H9 (cell line): ENCODE measurements around the gene URI1. TPM values are rescaled to one million over a fixed set of nuclear protein-coding genes. Genes with fewer than 3 reads are reported as not detected.

Source experiments
- DNase-seq: peaks from one replicate; pipeline ENCODE4 v3.0.0-alpha.2; 2017
- H2AFZ ChIP-seq: one replicate; pipeline ENCODE4 v1.6.1; 2013; ENCODE audit warnings: mild to moderate bottlenecking, low read length, control low read depth, moderate library complexity
- H2AK5ac ChIP-seq: 2 replicates; pipeline ENCODE4 v1.6.1; 2013; ENCODE audit warnings: low read length, control low read depth, mixed read lengths; ENCODE audit not compliant: insufficient read length
- H2BK120ac ChIP-seq: one replicate; pipeline ENCODE4 v1.6.1; 2013; ENCODE audit warnings: low read depth, mild to moderate bottlenecking, low read length, control low read depth, inconsistent platforms; ENCODE audit not compliant: poor library complexity, severe bottlenecking
- H2BK12ac ChIP-seq: 2 replicates; pipeline ENCODE4 v1.6.1; 2013; ENCODE audit warnings: low read length, control low read depth, mixed read lengths, low read depth; ENCODE audit not compliant: insufficient read length
- H2BK15ac ChIP-seq: 2 replicates; pipeline ENCODE4 v1.6.1; 2013; ENCODE audit warnings: low read depth, low read length, control low read depth
- H2BK20ac ChIP-seq: one replicate; pipeline ENCODE4 v1.6.1; 2013; ENCODE audit warnings: low read depth, mild to moderate bottlenecking, low read length, control low read depth, inconsistent platforms; ENCODE audit not compliant: poor library complexity, severe bottlenecking
- H2BK5ac ChIP-seq: 2 replicates; pipeline ENCODE4 v1.6.1; 2013; ENCODE audit warnings: low read length, control low read depth, mixed read lengths; ENCODE audit not compliant: insufficient read length
- H3K14ac ChIP-seq: 2 replicates; pipeline ENCODE4 v1.6.1; 2013; ENCODE audit warnings: low read length, control low read depth; ENCODE audit not compliant: insufficient read depth
- H3K18ac ChIP-seq: 2 replicates; pipeline ENCODE4 v1.6.1; 2013; ENCODE audit warnings: low read depth, mild to moderate bottlenecking, mixed read lengths, low read length, control low read depth; ENCODE audit not compliant: insufficient read length
- H3K23ac ChIP-seq: 2 replicates; pipeline ENCODE4 v1.6.1; 2013; ENCODE audit warnings: low read length, control low read depth, mixed read lengths, low read depth; ENCODE audit not compliant: insufficient read length
- H3K23me2 ChIP-seq: 2 replicates; pipeline ENCODE4 v1.6.1; 2013; ENCODE audit warnings: low read depth, mild to moderate bottlenecking, mixed read lengths, low read length, control low read depth; ENCODE audit not compliant: insufficient read length, poor library complexity, severe bottlenecking
- H3K27ac ChIP-seq: 2 replicates; pipeline ENCODE4 v1.5.1; 2013; ENCODE audit warnings: low read length, control low read depth, mixed read lengths, low read depth; ENCODE audit not compliant: insufficient read length
- H3K27me3 ChIP-seq: 2 replicates; pipeline ENCODE4 v1.6.1; 2013; ENCODE audit warnings: low read length, control low read depth, inconsistent platforms; ENCODE audit not compliant: insufficient read depth
- H3K4ac ChIP-seq: 2 replicates; pipeline ENCODE4 v1.6.1; 2013; ENCODE audit warnings: low read depth, mild to moderate bottlenecking, control low read depth, inconsistent platforms, low read length, moderate library complexity
- H3K4me1 ChIP-seq: 2 replicates; pipeline ENCODE4 v1.6.1; 2013; ENCODE audit warnings: low read length, control low read depth, inconsistent platforms; ENCODE audit not compliant: insufficient read depth
- H3K4me2 ChIP-seq: 2 replicates; pipeline ENCODE4 v1.6.1; 2013; ENCODE audit warnings: low read length, control low read depth, mixed read lengths; ENCODE audit not compliant: insufficient read length, insufficient read depth
- H3K56ac ChIP-seq: 2 replicates; pipeline ENCODE4 v1.6.1; 2013; ENCODE audit warnings: low read depth, mild to moderate bottlenecking, mixed read lengths, low read length, control low read depth; ENCODE audit not compliant: insufficient read length
- H3K79me1 ChIP-seq: 2 replicates; pipeline ENCODE4 v1.6.1; 2013; ENCODE audit warnings: low read depth, mild to moderate bottlenecking, moderate library complexity, low read length, control low read depth, inconsistent platforms; ENCODE audit not compliant: insufficient read depth, poor library complexity, severe bottlenecking
- H3K79me2 ChIP-seq: 2 replicates; pipeline ENCODE4 v1.6.1; 2013; ENCODE audit warnings: low read length, control low read depth, inconsistent platforms; ENCODE audit not compliant: insufficient read depth
- H3K9ac ChIP-seq: 2 replicates; pipeline ENCODE4 v1.6.1; 2013; ENCODE audit warnings: low read length, control low read depth, mixed read lengths; ENCODE audit not compliant: insufficient read length; ENCODE audit errors: extremely low read depth
- H3K9me3 ChIP-seq: one replicate; pipeline ENCODE4 v1.6.1; 2013; ENCODE audit warnings: low read depth, low read length, inconsistent platforms; ENCODE audit not compliant: control insufficient read depth
- H3T11ph ChIP-seq: one replicate; pipeline ENCODE4 v1.6.1; 2013; ENCODE audit warnings: mild to moderate bottlenecking, low read length, control low read depth, inconsistent platforms
- H4K20me1 ChIP-seq: one replicate; pipeline ENCODE4 v1.6.1; 2013; ENCODE audit not compliant: control insufficient read depth, insufficient read length, insufficient read depth
- H4K5ac ChIP-seq: 2 replicates; pipeline ENCODE4 v1.6.1; 2013; ENCODE audit warnings: low read depth, mild to moderate bottlenecking, mixed read lengths, low read length, control low read depth; ENCODE audit not compliant: insufficient read length
- H4K8ac ChIP-seq: replicated peaks from 2 replicates; pipeline ENCODE4 v1.6.1; 2013; ENCODE audit warnings: low read length, control low read depth, mixed read lengths, low read depth; ENCODE audit not compliant: insufficient read length
- H4K91ac ChIP-seq: 2 replicates; pipeline ENCODE4 v1.6.1; 2013; ENCODE audit warnings: low read depth, mild to moderate bottlenecking, moderate library complexity, mixed read lengths, low read length, control low read depth; ENCODE audit not compliant: insufficient read length
- H3K27ac Mint-ChIP-seq, 3 experiments: 2 replicates in 2 of 3; 3 replicates in 1 of 3; pipeline ENCODE4 v1.8.0; 2020 to 2021; ENCODE audit warnings: mixed read lengths in 3 of 3, mild to moderate bottlenecking in 1 of 3, moderate library complexity in 1 of 3
- H3K27me3 Mint-ChIP-seq: 2 replicates; pipeline ENCODE4 v1.8.0; 2021; ENCODE audit warnings: low read depth, mild to moderate bottlenecking, moderate library complexity, mixed read lengths
- H3K36me3 Mint-ChIP-seq, 3 experiments: 2 replicates in 2 of 3; 3 replicates in 1 of 3; pipeline ENCODE4 v1.8.0; 2020 to 2021; ENCODE audit warnings: low read depth in 3 of 3, mixed read lengths in 3 of 3; ENCODE audit not compliant: insufficient read depth in 1 of 3
- H3K4me1 Mint-ChIP-seq, 2 experiments: 2 replicates each; pipeline ENCODE4 v1.8.0; 2020; ENCODE audit warnings: mixed read lengths in 2 of 2
- H3K4me3 Mint-ChIP-seq, 2 experiments: 2 replicates in 1 of 2; 3 replicates in 1 of 2; pipeline ENCODE4 v1.8.0; 2020 to 2021; ENCODE audit warnings: mild to moderate bottlenecking in 2 of 2, mixed read lengths in 2 of 2, moderate library complexity in 1 of 2
- H3K9me3 Mint-ChIP-seq, 2 experiments: 2 replicates in 1 of 2; 3 replicates in 1 of 2; pipeline ENCODE4 v1.8.0; 2020; ENCODE audit warnings: mild to moderate bottlenecking in 2 of 2, mixed read lengths in 2 of 2, moderate library complexity in 1 of 2
- total RNA-seq: library from RNA; stranded (reverse); gene quantifications from 2 replicates; pipeline ENCODE4 v1.2.1, GENCODE V29; 2021
- TF ChIP-seq, protein P1 (sequence below): fragments of 200-600 bp; sonication (generic); conservative IDR thresholded peaks from 3 replicates; pipeline ENCODE4 v1.8.0; 2021; ENCODE audit warnings: antibody characterized with exemption, mild to moderate bottlenecking

URI1 gene
- total RNA-seq, 1 experiment from 2014 or later: 54.3 TPM

DNA sequence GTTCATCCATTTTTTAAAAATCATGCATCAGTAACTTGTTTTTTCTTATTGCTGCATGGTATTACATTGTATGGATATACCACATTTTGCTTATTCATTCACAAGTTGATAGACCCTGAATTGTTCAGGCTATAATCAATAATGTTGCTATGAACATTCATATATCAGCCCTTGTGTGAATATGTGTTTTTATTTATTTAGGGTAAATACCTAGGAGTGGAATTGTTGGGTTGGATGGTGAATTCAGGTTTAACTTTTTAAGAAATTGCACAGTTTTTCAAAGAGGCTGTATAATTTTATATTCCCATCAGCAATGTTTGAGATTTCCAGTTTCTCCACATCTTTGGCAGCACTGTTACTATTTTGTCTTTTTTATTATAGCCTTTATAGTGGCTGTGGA, 82.1 kb downstream of the URI1 start:
- peaks cover 1 to 4% of the 10 kb centered on the region in 2 experiments; a peak in 1 of 5 replicates for H3K9me3 Mint-ChIP-seq
- Histone ChIP-seq H3K23ac (no peak overlapping the region), H3K23me2 (no peaks in the 10 kb centered on the region)

More for the DNA sequence above, 82.1 kb downstream of the URI1 start:
- Histone ChIP-seq H3K9me3 (no peaks in the 10 kb centered on the region), H2BK15ac (no peak overlapping the region), H3K9ac (no peak overlapping the region), H2BK120ac (no peak overlapping the region), H4K5ac (no peak overlapping the region), H3K18ac (no peak overlapping the region), H3K14ac (no peak overlapping the region), H2AK5ac (no peak overlapping the region), H4K20me1 (no peaks in the 10 kb centered on the region), H2BK20ac (no peak overlapping the region), H3K4me2 (no peak overlapping the region), H2BK5ac (no peak overlapping the region), H3K79me2 (no peaks in the 10 kb centered on the region), H4K8ac (no peak overlapping the region), H3T11ph (no peak overlapping the region), H3K4ac (no peak overlapping the region), H3K27ac (no peak overlapping the region), H2BK12ac (no peak overlapping the region), H3K4me1 (no peaks in the 10 kb centered on the region), H3K56ac (no peak overlapping the region), H4K91ac (no peak overlapping the region), H3K79me1 (no peaks in the 10 kb centered on the region), H2AFZ (no peak overlapping the region), H3K27me3 (no peaks in the 10 kb centered on the region)
- Mint-ChIP-seq H3K27me3 (no peaks in the 10 kb centered on the region), H3K4me1 (peaks cover 5 to 8% of the 10 kb centered on the region in 2 experiments), H3K27ac (no peak overlapping the region), H3K36me3 (peaks cover 0 to 24% (median 15%) of the 10 kb centered on the region in 3 experiments; a peak in 4 of 7 replicates), H3K4me3 (no peak overlapping the region)
- DNase-seq: no peak
- TF ChIP-seq, protein P1, sequence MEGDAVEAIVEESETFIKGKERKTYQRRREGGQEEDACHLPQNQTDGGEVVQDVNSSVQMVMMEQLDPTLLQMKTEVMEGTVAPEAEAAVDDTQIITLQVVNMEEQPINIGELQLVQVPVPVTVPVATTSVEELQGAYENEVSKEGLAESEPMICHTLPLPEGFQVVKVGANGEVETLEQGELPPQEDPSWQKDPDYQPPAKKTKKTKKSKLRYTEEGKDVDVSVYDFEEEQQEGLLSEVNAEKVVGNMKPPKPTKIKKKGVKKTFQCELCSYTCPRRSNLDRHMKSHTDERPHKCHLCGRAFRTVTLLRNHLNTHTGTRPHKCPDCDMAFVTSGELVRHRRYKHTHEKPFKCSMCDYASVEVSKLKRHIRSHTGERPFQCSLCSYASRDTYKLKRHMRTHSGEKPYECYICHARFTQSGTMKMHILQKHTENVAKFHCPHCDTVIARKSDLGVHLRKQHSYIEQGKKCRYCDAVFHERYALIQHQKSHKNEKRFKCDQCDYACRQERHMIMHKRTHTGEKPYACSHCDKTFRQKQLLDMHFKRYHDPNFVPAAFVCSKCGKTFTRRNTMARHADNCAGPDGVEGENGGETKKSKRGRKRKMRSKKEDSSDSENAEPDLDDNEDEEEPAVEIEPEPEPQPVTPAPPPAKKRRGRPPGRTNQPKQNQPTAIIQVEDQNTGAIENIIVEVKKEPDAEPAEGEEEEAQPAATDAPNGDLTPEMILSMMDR: no peak
